CD4-positive, CD25-positive, alpha-beta regulatory T cell (primary cell): Measurements from ENCODE around the gene ZNG1E. TPM values are rescaled to one million over a fixed set of nuclear protein-coding genes. Genes with fewer than 3 reads are reported as not detected.
"Not testable (repeated sequence)": the region's sequence is repeated elsewhere in the genome, so short reads cannot be mapped to it uniquely, and the experiment has no call there.

Experiments used
- ATAC-seq, 2 donors: fragments of 150-1000 bp; cut with Tn5 transposase; one replicate each; pipeline ENCODE4 v1.10.0; 2021; ENCODE audit warnings: low read depth in 2 of 2, moderate number of reproducible peaks in 2 of 2, moderate library complexity in 1 of 2
- DNase-seq, 3 donors: peaks; one replicate each; pipeline versions ENCODE4 v3.0.0 to v3.0.0-alpha.2; 2012 to 2022; ENCODE audit warnings: mixed read lengths in 1 of 3
- H3K27ac ChIP-seq: one replicate; pipeline ENCODE4 v1.7.0; 2013; ENCODE audit warnings: mild to moderate bottlenecking, low read length; ENCODE audit not compliant: insufficient read depth, poor library complexity, severe bottlenecking
- H3K27me3 ChIP-seq: one replicate; pipeline ENCODE4 v1.7.0; 2013; ENCODE audit warnings: low read length; ENCODE audit not compliant: control insufficient read depth, insufficient read depth
- H3K36me3 ChIP-seq: one replicate; pipeline ENCODE4 v1.7.0; 2013; ENCODE audit warnings: mild to moderate bottlenecking, low read length, moderate library complexity; ENCODE audit not compliant: control insufficient read depth, insufficient read depth
- H3K4me1 ChIP-seq: 2 replicates; pipeline ENCODE4 v1.7.0; 2013; ENCODE audit warnings: mild to moderate bottlenecking, low read length; ENCODE audit not compliant: insufficient read depth, control insufficient read depth, poor library complexity, severe bottlenecking
- H3K4me3 ChIP-seq: one replicate; pipeline ENCODE4 v1.7.0; 2013; ENCODE audit warnings: low read depth, mild to moderate bottlenecking, low read length, moderate library complexity
- H3K9me3 ChIP-seq, 2 experiments: 1 replicate in 1 of 2; 2 replicates in 1 of 2; pipeline ENCODE4 v1.7.0; 2013; ENCODE audit warnings: low read length in 2 of 2, mild to moderate bottlenecking in 1 of 2, moderate library complexity in 1 of 2; ENCODE audit not compliant: control insufficient read depth in 2 of 2
- H3K27ac Mint-ChIP-seq, 3 donors: one replicate each; pipeline ENCODE4 v1.8.0; 2020 to 2022; ENCODE audit warnings: mild to moderate bottlenecking in 3 of 3, mixed read lengths in 3 of 3, moderate library complexity in 2 of 3
- H3K27me3 Mint-ChIP-seq: one replicate; pipeline ENCODE4 v1.8.0; 2022; ENCODE audit warnings: mild to moderate bottlenecking, mixed read lengths
- H3K36me3 Mint-ChIP-seq: one replicate; pipeline ENCODE4 v1.8.0; 2020; ENCODE audit warnings: mixed read lengths
- H3K4me1 Mint-ChIP-seq, 4 donors: one replicate each; pipeline ENCODE4 v1.8.0; 2020 to 2022; ENCODE audit warnings: mixed read lengths in 4 of 4, mild to moderate bottlenecking in 1 of 4
- H3K4me3 Mint-ChIP-seq, 4 donors: one replicate each; pipeline ENCODE4 v1.8.0; 2020 to 2022; ENCODE audit warnings: mild to moderate bottlenecking in 4 of 4, mixed read lengths in 4 of 4, moderate library complexity in 3 of 4
- H3K9me3 Mint-ChIP-seq, 7 donors: one replicate each; pipeline ENCODE4 v1.8.0; 2020 to 2022; ENCODE audit warnings: mixed read lengths in 7 of 7, mild to moderate bottlenecking in 3 of 7, moderate library complexity in 2 of 7
- polyA plus RNA-seq, 4 donors: library from polyadenylated mRNA; unstranded; fragments of 300-500 nt; fragmentation: Illumina TruSeq; gene quantifications; one replicate each; pipeline ENCODE4 v1.2.3, GENCODE V29; 2021
- total RNA-seq: library from RNA; stranded (reverse); gene quantifications from one replicate; pipeline ENCODE4 v1.2.3, GENCODE V29; 2022

ZNG1E gene
- total and polyA plus RNA-seq, 5 donors from 2014 or later = 20.3 to 41.4 (median 33.2) TPM

GRCh38 chr9:65738133-65738532 lies 62.4 kb downstream of the ZNG1E start:
- not testable (repeated sequence) for H3K27me3 Mint-ChIP-seq, DNase-seq, H3K27ac ChIP-seq, H3K36me3 ChIP-seq, ATAC-seq, H3K4me3 ChIP-seq, H3K27ac Mint-ChIP-seq, H3K9me3 ChIP-seq, H3K27me3 ChIP-seq, H3K4me1 ChIP-seq, H3K9me3 Mint-ChIP-seq, H3K4me1 Mint-ChIP-seq, H3K36me3 Mint-ChIP-seq
- H3K4me3 Mint-ChIP-seq = peak overlapping the region in 1 of 4 donors; percentile 43

Other genes with a start within 250 kb of the ZNG1E start
- not detected for gene FOXD4L4, start 61.2 kb downstream of the ZNG1E start, total RNA-seq
- not detected for gene FOXD4L4, start 61.2 kb downstream of the ZNG1E start, polyA plus RNA-seq